Measurements from ENCODE around the gene ARHGAP32. TPM values are rescaled to one million over a fixed set of nuclear protein-coding genes. Genes with fewer than 3 reads are reported as not detected.

Gene ARHGAP32
- total RNA-seq (2022; extraction: Qiagen RNA extraction; ENCODE audit: low read depth): 2.9 to 6.8 TPM (median 4.5 TPM) in 5 replicates

GRCh38 chr11:129192150-129192549 lies at the start of gene ARHGAP32:
ARHGAP32 (minus strand) TSS chr11:129192325; CDS start chr11:129192198, 127 bp downstream.

GRCh38 chr11:128942817-128943427 lies 249.2 kb downstream of the ARHGAP32 start, which contains the start of gene TP53AIP1:
TP53AIP1 (minus strand) TSS chr11:128942871; CDS start chr11:128937818, 5,053 bp downstream.

Other genes starting within 250 kb of the ARHGAP32 start
- 0.15 TPM in 1 of 5 replicates, not detected in the others for gene TP53AIP1, start 249.5 kb downstream of the ARHGAP32 start, total RNA-seq (2022; extraction: Qiagen RNA extraction; ENCODE audit: low read depth)
- not detected in 5 replicates for gene BARX2, start 183.5 kb upstream of the ARHGAP32 start, total RNA-seq (2022; extraction: Qiagen RNA extraction; ENCODE audit: low read depth)

All from A549 treated with ZK216348 at 1 μM for 4 hours (cell line).